ENCODE data around the gene BMI1. TPM values are rescaled to one million over a fixed set of nuclear protein-coding genes. Genes with fewer than 3 reads are reported as not detected.
A peak's percentile ranks its signal among the peaks of the same experiment; 100 is the strongest.

BMI1 gene
- total and polyA plus RNA-seq, 2 donors (not counting 3 experiments of a cell fraction or from before 2014, with no cell fraction given): 12.0 to 25.1 TPM

GRCh38 chr10:22325272-22326144, 4.6 kb downstream of the BMI1 start:
- FAIRE-seq: peak; percentile 82
- no peak for TF ChIP-seq FOS (IDR thresholded peaks at IDR 0.05; ENCODE audit: borderline replicate concordance, insufficient read depth, low read length)
- no peak for TF ChIP-seq JUN (IDR thresholded peaks at IDR 0.05; ENCODE audit: borderline replicate concordance, insufficient read depth, insufficient read length, low read depth)
- no peak for TF ChIP-seq MAX (IDR thresholded peaks at IDR 0.05; ENCODE audit: insufficient read depth, insufficient read length)
- TF ChIP-seq POLR2A (IDR thresholded peaks at IDR 0.05; ENCODE audit: low read depth, low read length): no peak
- no peak for TF ChIP-seq GATA2 (IDR thresholded peaks at IDR 0.05; ENCODE audit: insufficient read depth, insufficient read length, low read depth, low read length)
- TF ChIP-seq MYC (IDR thresholded peaks at IDR 0.05; ENCODE audit: low read depth, low read length): no peak
- TF ChIP-seq CTCF (IDR thresholded peaks at IDR 0.05; ENCODE audit: extremely low read depth in 1 of 2, insufficient read depth in 1 of 2, low read depth in 1 of 2, low read length in 2 of 2): no peak
- TF ChIP-seq POLR2AphosphoS5 (IDR thresholded peaks at IDR 0.05; ENCODE audit: insufficient read depth, low read depth, low read length): no peak
- TF ChIP-seq EZH2 (IDR thresholded peaks at IDR 0.05; ENCODE audit: borderline replicate concordance, low read depth, low read length, severe bottlenecking): no peak
- H3K27ac ChIP-seq (ENCODE audit: insufficient read depth, low read depth, low read length): no peak overlapping the region
- ChIA-PET POLR2A (no interaction called here), CTCF (interaction anchor here (0.6 to 1.0 kb wide), 4 partner anchors 9 to 222 kb away, joined by 3 to 4 read pairs (median 3); partner anchors contain the start of gene COMMD3)
- peak overlapping the region; percentile 44 for H3K9ac ChIP-seq (replicated peaks; ENCODE audit: extremely low read depth, insufficient read depth, low read length)
- H3K36me3 ChIP-seq (ENCODE audit: control insufficient read depth in 2 of 2, extremely low read depth in 1 of 2, insufficient read depth in 2 of 2, low read length in 2 of 2): peaks cover 3 to 6% of the 10 kb centered on the region in 2 experiments
- peaks cover 18% of the 10 kb centered on the region for H3K4me1 ChIP-seq (ENCODE audit: control insufficient read depth, extremely low read depth, insufficient read depth, low read length)
- peaks cover 23 to 32% of the 10 kb centered on the region in 2 experiments for H3K27me3 ChIP-seq (ENCODE audit: control insufficient read depth in 2 of 2, insufficient read depth in 2 of 2, low read length in 2 of 2)
- peaks cover 10% of the 10 kb centered on the region for H4K20me1 ChIP-seq (replicated peaks; ENCODE audit: control insufficient read depth, extremely low read depth, insufficient read depth, low read length)
- H3K79me2 ChIP-seq (ENCODE audit: control insufficient read depth, insufficient read depth, low read length): no peaks in the 10 kb centered on the region
- H3K9me1 ChIP-seq (replicated peaks; ENCODE audit: control insufficient read depth, extremely low read depth, insufficient read depth, low read length): no peaks in the 10 kb centered on the region
- intact Hi-C loops (cut with micrococcal nuclease) (loop anchor here (1.0 to 10.0 kb wide), 2 partner anchors 10 to 801 kb away; partner anchors contain the start of gene SKIDA1), dilution Hi-C loops (cut with MboI; ENCODE audit: extremely low pct_ligation_motif_present, low sequenced_read_pairs) (no loop called here)
- BruUV-seq (replicated peaks): no TSS peak
- H3K9me3 ChIP-seq (replicated peaks; ENCODE audit: control insufficient read depth, insufficient read depth, low read length): no peaks in the 10 kb centered on the region
- peak; percentile 62 for DNase-seq (ENCODE audit: low read depth, low spot score)
- H3K4me3 ChIP-seq (replicated peaks in 1 of 3; ENCODE audit: insufficient read depth in 1 of 3, low read depth in 1 of 3, low read length in 3 of 3): peak overlapping the region; percentile 64 to 83 (median 82)
- peak overlapping the region; percentile 12 for H2AFZ ChIP-seq (ENCODE audit: low read depth, low read length)
- peak overlapping the region; percentile 95 for H3K4me2 ChIP-seq (ENCODE audit: insufficient read depth, low read length)

Data from endothelial cell of umbilical vein (primary cell).